PC-3 (cell line): ENCODE results near the gene ZNF576.

Source experiments
- EZH2 ChIP-seq: fragments of 300-600 bp; sonication (generic); IDR thresholded peaks from one replicate; pipeline ENCODE4 v1.6.1; 2017; ENCODE audit warnings: antibody characterized with exemption, mild to moderate bottlenecking, low read length; ENCODE audit not compliant: unreplicated experiment
- EZH2phosphoT487 ChIP-seq: fragments of 300-600 bp; sonication (generic); IDR thresholded peaks from 2 replicates; pipeline ENCODE4 v1.6.1; 2018; ENCODE audit warnings: mild to moderate bottlenecking, antibody characterized with exemption, low read length, borderline replicate concordance

GRCh38 chr19:43609872-43610271, 13.5 kb downstream of the ZNF576 start:
- TF ChIP-seq EZH2phosphoT487, result no peak
- TF ChIP-seq EZH2, result no peak
